Measurements from ENCODE around the gene PITPNM3.
"Not testable (repeated sequence)": the region's sequence is repeated elsewhere in the genome, so short reads cannot be mapped to it uniquely, and the experiment has no call there.

Gene PITPNM3

DNA sequence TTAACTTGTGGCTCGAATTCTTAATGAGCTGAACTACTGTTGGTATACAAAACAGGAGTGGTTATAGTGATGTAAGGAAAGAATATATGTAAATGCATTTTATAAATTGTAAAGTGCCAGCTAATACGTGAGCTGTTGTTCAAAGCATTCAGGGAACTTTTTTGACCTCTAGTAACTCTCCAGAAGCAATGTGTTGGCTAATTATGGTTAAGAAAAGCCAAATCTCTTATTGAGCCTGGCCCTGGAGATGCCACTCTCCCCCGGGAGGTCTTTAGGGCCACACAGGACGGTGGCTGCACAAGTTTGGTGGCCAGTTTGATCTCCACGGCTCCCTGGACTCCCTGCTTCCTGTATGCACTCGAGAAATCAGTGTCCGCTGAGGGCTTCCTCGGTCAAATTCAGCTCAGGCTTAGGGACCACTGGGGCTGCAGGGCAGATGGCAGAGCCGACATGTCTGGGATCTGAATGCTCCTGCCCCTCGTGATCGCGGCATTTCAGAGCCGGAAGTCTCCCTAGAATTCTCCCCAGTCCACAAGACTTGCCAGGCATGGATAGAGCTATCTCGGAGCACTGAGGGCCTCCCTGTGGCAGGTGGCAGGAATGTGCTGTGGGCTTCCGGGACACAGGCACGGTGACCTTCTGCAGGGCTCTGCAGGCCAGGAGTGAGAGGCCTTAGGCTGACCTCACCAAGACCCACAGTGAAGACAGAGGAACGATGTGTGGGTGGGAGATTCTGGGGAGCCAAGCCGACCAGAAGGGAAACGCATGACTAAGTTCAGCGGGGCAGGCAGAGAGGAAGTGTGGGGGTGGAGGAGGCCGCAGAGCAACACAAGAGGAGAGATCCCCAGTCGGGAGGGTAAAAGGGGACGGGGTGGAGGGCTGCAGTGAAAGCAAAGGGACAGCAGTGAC, 18.6 kb upstream of the PITPNM3 start:
- no peak for DNase-seq (ENCODE audit: low read depth, low spot score)

DNA sequence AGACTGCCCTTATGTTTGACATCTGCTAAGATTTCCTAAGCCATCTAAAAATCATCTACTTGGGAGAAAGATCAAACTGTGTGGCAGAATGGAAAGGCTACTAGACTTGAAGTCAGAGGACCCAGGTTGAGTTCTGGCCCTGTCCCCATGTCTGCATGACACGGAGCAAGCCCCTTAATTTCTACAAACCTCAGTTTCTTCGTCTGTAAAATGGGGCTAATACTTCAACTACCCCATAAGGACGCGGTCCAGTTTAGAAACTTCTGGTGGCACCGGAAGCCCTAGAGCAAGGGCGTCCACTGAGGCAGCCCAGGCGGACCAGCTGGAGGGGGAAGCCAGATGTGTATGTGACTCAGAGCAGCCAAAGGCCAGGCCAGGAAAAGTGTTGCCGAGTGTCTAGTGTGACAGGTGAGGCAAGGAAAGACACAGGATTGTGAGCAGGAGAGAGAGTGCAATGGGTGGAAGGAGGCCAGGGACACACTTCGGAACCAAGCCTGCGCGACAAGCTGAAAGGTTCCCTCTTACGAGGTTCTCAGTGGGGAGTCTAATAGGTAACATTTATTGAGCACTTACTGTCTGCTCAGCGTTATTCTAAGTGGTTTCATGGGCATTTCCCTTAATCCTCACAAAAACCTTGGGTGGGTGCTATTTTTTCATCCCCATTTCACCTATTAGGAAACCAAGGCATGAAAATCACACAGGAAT, 17.8 kb upstream of the PITPNM3 start:
- no peak for DNase-seq (ENCODE audit: low read depth, low spot score)

DNA sequence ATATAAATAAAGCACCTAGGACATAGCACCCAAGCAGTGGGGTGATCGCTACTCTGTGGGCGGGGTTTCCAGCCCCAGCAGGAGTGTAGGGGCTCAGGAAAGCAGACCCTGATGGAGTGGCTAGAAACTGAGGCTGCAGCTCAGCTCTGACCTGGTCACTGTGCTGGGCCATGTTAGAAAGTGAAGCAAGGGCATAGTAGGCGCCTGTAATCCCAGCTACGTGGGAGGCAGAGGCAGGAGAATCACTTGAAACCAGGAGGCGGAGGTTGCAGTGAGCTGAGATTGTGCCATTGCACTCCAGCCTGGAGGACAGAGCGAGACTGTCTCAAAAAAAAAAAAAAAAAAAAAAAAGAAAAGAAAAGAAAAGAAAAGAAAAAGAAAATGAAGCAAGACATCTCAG, 17.1 kb upstream of the PITPNM3 start:
- DNase-seq (ENCODE audit: low read depth, low spot score): not testable (repeated sequence)

DNA sequence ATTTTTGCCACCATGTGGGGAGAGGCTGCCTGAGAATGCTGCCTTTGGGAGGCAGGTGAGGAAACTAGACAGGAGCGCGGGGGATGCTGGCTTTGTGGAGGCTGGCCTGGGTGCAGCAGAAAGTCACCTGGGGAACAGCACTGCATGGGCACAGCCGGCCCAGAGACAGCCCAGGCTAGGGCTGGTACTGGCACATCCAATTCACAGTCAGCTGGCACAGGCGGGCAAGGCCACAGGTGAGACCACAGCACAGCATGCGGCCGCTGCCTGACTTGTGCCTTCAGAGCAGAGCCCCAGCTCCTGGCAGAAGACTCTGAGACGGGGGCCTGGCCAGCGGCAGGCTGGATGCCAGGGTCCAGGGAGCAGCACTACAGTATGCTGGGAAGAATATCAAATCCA, 16.6 kb upstream of the PITPNM3 start:
- DNase-seq (ENCODE audit: low read depth, low spot score): no peak

DNA sequence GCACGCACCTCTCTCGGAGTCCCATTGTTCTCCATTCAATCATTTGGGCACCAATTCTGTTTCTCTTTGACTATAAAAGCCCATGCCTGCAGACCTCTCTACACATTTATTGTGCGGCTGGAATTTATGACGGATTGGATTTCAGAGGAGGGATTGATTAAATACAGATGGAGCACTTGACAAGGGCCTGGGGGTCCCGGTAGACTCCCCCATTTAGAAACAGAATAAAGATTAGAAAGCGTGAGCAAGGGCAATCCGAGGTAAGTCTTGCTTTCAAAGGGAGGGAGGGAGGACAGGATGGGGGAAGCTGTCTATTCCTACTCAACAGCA, 15.1 kb upstream of the PITPNM3 start:
- DNase-seq (ENCODE audit: low read depth, low spot score): no peak

DNA sequence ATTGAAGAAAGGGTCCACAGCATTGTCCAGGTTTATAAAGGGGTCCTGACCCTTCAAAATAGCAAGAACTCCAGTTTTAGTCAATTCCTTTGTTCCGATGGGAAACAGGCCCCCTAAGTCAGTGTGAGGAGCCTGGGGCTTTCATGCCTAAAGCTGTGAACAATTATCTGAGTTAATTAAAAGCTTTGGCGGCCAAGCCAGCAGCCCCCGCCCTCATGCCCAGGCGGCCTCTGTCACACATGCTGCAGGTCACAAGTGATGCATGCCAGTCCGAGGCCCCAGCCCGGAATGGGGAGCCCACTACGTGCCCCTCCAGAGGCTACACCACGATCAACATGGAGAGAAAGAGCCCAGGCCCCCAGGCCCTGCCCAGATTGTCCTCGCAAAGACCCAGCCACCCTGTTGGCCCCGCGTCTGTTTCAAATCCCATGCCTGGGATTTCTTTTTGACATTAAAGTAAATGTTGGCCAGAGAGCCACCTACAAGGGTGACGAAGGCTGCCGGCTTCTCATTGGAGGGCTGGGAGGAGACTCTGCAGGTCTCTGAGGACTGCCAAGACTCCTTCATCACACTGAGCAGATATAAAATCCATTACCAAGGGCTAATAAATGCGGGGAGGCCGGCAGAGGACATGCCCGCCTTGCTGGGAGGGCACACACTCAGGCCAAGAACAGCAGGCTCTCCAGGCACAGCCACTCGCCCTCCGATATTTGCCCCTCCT, 14.5 kb upstream of the PITPNM3 start:
- DNase-seq (ENCODE audit: low read depth, low spot score): no peak

DNA sequence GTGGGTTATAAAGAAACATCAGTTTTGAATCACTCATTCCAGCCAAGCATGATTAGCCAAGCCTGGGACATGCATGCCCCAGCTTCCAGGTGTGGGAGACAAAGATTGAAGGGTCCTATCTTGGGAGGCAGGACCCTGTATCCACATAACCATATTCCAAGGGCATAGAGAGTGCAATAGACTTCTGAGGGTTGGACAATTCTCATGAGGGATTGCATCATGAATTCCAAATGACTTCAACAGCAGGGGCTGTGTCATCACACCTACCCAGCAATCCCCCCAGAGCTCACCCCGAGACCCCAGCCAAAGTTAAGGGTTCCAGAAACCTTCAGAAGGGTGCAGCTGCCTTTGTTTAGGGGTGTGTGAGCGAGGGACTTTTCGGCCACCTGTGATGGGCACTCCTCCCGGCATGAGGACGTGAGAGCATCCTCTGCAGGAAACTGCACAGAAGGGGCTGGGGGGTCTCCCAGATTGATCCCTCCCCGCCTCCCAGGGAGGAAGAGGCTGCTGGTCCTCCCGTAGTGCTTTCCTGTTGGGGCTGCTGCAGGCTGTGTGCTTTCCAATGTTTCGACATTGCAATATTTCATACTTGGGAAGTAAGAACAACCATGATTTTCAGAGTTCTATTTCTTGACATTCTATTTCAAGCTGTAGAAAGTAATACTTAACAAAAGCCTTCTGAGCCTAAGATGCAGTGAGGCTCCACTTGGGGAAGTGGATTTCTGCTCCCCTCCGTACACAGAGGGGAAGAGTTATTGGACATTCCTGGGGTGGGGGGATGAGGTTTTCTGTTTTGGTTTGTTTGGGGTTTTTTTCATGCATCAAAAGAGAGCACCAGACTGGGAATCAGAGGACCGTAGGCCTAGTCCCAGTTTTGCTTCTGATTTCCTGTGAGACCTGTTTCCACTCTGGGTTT, 13.3 kb upstream of the PITPNM3 start:
- DNase-seq (ENCODE audit: low read depth, low spot score): no peak

DNA sequence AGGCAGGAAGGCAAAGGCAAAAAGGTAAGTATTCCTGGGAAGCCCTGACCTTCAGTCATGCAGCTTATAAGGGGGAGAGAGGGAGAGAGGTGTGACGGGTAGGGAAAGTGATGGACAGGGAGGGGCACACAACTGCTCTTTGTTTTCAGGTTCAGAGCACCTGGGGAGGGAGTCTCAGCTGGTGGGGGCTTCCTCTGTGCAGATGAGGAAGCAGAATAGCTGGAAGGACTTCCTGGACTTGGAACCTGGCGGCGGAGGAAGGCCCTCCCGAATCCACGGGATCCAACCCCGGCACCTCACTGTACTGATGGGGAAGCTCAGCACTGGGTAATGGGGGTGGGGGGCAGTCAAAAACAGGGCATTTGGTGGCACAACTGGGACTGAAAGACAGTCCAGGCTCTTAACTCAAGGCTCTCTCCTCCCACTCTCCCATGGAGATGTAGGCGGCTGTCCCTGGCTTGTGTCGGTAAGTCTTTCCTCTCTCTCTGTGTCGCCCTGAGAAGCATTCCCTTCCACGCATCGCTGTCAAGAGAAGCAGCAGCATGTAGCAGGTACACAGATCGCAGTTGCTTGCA, 11.9 kb upstream of the PITPNM3 start:
- DNase-seq (ENCODE audit: low read depth, low spot score): no peak

DNA sequence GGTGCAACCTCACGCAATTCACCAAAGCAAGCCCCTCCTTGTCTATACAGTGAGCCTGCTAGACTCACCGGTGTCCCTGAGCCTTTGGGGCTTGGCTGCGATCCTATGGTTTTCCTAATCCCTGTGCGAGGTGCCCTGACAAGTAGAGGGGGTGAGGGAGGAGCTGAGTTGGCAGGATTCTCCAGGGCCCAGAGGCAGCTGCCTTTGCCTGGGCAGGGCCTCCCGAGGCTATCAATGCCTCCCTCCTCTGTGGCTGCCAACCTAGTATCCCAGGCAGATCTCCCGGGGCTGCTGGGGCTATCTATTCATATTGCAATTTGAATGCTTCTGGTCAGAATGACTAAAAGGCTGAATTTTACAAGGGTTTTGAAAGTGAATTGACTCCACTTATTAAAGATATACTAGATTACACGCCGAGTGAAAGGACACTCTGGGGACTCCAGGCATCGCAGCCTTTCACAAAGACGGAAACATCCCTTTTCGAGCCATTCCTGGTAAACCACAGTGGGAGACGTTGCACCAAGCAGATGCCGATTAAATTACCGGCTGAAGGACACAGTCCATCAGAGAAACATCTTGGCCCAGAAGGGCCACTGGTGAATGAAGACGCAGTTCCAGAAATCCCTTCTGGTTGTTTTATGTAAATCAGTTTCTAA, 11.3 kb upstream of the PITPNM3 start:
- no peak for DNase-seq (ENCODE audit: low read depth, low spot score)

DNA sequence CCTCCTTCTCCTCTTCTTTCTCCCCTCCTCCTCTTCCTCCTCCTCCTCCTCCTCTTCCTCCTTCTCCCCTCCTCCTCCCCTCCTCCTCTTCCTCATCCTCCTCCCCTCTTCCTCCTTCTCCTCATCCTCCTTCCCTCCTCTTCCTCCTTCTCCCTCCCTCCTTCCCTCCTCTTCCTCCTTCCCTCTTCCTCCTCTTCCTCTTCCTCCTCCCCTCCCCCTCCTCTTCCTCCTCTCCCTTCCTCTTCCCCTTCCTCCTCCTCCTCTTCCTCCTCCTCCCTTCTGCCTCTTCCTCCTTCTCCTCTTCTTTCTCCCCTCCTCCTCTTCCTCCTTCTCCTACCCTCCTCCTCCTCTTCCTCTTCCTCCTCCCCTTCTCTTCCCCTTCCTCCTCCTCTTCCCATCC, 5.1 kb upstream of the PITPNM3 start:
- no peak for DNase-seq (ENCODE audit: low read depth, low spot score)

DNA sequence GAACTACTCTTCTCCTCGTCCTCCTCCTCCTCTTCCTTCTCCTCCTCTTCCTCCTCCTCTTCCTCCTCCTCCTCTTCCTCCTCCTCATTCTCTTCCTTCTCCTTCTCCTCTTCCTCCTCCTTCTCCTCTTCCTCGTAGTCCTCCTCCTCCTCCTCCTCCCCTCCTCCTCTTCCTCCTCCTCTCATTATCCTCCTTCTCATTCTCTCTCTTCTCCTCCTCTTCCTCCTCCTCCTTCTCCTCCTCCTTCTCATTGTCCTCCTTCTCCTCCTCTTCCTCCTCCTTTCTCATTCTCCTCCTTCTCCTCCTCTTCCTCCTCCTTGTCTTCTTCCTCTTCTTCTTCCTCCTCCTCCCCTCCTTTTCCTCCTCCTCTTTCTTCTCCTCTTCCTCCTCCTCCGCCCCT, 4.1 kb upstream of the PITPNM3 start:
- DNase-seq (ENCODE audit: low read depth, low spot score): no peak

DNA sequence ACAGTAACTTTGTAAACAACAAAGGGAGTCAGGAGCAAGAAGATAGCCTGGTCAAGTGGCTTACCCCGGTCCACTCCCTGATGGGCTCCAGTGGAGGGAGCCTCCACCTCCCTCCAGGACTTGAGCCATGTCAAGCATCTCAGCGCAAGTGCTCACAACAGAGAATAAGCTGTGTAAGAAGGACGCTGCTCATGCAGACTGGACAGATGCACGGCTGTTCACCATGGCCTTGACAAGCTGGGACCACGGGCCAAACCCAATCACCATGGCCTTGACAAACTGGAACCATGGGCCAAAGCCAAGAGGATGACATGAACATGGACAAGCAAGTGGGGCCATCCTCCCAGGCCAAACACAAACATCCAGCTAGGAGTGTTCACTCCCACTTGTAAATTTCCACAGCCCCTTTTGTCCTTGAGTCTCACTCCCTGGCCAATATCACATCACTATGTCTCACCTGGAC, 3.4 kb upstream of the PITPNM3 start:
- DNase-seq (ENCODE audit: low read depth, low spot score): no peak

DNA sequence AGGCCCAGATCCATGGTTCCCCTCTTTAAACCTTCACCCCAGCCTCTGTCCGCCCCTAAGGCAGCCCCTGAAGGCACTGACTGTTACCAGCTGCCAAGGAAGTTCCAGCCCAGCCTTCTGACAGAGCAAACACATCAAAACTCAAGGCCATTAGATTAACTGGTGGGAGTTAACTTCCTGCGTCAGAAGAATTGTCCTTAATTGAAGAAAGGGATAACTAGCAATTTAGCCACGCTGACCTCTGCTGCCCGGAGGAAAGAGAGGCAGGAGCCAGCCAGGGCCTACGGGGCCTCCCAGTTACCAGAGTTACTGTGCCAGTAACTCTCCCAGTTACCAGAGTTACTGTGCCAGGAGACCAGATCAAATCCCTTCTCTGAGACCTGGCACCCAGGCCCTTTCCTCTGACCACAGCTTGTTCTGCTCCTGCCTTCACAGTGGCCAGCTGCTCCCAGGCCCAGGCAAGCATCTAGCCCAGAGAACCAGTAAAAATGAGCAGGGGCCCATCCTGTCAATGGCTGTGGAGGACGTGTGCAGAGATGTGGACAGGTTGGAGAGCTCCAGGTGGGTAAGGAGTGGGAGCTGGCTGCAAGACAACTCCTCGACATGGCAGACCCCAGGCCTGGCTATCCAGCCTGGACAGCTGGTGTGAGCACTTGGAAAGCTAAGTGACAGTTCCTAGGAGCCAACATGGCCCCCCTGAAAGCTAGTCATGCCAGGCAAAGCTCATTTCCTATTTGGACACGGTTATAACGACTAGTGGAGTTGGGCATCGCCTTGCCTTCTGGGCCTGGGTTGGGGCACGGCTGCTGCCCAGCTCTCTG, 2.8 kb upstream of the PITPNM3 start:
- DNase-seq (ENCODE audit: low read depth, low spot score): no peak

DNA sequence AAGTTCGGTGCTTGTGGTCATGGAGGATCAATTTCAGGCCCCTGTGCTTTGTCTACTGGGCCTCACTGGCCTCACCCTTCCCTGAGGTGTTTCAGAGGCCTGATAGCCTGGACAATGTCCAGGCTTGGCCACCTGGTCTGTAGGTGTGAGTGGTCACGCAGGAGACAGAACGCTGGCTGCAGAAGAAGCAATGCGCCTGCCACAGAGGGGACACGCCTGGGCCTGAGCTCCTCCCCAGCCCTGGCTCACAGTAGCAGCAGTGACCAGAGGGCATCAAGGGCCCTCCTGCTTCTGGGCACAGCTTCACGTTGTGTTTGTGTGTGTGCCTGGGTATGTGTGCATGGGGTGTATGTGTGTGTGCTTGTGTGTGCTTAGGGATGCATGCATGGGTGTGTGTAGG, 1.9 kb upstream of the PITPNM3 start:
- no peak for DNase-seq (ENCODE audit: low read depth, low spot score)

DNA sequence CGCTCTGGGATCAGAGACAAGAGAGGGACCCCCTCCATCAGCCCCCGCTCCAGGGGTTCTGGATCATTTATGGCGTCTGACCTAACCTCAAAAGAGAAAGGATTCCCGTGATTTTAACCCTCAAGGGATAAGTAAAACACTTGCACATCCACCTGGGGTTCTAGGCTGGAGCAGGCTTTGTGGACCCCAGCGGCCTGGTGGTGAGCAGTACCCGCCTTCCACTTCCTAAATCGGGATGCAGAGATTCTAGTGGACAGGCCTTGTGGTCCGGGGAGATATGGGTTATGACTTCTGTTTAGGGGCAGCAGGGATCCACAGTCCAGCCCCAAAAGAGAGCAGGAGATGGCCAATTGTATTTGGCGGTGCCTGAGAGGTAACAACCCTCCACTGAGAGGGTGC, 684 bp upstream of the PITPNM3 start:
- no peak for DNase-seq (ENCODE audit: low read depth, low spot score)

DNA sequence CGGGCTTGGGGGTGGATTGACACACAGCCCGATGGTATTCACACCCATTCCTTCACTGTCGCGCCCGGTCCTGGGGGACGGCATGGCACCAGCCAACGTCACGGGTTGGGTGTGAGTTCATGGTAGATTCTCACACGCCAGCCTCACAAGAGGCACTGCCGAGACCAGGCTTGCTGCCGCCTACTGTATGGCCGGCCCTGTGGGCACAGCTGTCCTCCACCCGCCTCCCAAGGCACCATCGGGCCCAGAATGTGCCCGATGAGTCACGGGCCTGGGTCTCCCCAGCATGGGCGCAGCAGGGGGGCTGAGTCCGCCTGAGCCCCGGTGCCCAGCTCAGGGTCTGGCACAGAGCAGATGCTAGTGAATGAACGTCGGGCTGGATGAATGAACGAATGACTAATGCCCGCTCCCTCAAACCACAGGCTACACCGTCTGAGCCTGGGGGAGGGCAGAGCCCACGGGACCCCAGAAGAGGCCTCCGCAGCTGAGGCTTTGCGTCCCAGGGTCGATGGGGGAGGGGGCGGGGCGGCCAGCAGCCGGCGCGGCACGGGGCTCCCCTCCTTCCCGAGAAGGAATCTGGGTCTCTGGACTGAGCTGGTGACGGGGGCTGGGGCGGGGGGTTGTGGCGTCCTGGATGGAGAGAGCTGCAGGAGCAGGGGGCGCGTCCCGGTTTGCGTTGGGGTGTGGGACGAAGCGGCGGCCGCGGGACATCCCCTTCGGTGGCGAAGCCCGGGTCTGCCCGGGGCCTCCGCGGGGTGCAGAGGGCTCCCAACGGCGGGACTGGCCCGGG, 829 bp downstream of the PITPNM3 start:
- DNase-seq (ENCODE audit: low read depth, low spot score): no peak

DNA sequence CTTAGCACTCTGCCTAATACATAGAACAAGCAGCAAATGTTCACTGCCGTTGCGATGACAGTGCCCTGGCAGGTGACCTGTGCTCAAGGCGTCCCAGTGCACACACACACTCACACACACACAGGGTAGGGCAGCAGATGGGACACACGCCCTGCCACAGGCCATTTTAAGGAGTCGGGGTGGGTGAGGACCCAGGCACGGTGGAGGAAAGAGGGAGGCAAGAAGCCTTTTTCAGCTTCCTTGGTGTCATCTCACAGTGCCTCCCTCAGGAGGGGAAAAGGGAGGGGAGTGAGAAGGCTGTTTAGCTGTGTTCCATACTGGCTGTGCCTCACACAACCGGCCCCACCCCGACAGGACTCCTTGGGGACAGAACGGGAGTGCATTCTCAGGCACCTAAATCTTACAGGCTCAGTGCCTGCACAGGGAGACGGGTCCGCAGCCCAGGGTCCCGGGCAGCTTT, 1.5 kb downstream of the PITPNM3 start:
- no peak for DNase-seq (ENCODE audit: low read depth, low spot score)

DNA sequence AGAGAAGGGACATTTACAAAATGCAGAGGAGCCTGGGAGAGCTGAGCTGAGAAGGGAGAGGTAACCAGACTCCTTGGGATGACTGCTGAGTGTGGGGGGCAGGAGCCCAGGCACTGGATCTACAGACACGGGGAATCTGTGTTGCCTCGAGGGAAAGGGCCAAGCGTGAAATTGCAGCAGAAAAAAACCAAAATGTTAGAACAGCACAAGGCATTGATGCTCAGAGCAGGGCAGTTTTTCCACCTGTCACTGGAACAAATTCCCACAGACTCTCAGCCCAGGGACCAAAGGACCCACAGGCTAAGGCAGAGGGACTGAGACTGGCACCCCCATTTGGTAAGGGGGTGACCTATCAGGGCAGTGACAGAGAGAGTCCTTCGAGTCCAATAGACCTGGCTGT, 2.0 kb downstream of the PITPNM3 start:
- no peak for DNase-seq (ENCODE audit: low read depth, low spot score)

Measured in smooth muscle cell of the brain vasculature (primary cell).